HG02759 (cell line): Measurements from ENCODE around the gene LY86.

ENCODE experiments used
- ATAC-seq: cut with Tn5 transposase; IDR thresholded peaks from one replicate; pipeline ENCODE4 v1.9.1; 2021; ENCODE audit warnings: mild to moderate bottlenecking, moderate library complexity; ENCODE audit not compliant: unreplicated experiment

LY86 gene

DNA sequence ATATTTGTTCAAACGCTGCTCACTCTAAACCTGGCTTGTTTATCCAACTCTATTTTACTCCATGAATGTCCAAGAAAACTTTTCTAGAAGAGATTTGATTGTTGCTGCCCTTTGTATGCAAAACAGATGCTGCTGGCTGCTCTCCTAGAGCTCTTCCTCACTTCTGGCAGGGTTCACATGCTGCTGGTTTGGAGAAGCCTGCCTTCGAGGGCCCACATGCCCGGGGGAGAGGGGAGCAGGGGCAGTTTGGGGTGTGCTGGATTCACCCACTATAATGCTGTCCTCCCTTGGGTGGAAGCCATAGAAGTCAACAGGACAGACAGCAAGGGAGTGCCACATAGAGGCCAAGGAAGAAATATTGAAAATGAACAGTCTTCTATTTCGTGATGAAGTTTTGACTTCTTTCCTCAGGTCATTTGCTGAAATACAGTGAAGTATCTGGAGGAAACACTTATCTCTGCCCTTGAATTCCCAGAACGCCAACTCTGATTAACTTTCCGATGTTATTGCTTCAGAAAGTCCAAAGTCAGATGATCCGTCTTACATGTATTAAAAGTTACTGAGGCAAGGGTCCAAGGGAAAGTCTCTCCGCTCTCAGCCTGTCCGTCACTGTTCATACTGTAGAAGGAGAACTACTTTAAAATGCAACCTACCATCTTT, 32.4 kb downstream of the LY86 start:
- ATAC-seq = no peak

DNA sequence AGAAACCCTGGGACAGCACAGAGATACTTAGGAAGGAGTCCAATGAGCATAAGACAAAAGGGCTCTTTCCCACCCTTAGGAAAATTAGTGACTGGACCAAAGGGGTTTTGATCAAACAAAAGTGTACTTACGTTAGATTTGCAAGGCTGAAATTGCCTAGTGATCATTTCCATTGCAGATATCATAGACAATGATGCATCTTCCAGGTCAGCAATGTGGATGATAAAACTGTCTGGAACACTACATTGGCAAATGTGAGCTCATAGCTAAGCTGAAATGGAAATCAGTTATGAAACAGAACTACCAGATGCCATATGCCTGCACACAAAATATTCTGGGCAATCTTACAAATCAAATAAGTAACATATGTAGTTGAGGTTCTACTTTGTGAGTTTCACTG, 34.0 kb downstream of the LY86 start:
- no peak for ATAC-seq

DNA sequence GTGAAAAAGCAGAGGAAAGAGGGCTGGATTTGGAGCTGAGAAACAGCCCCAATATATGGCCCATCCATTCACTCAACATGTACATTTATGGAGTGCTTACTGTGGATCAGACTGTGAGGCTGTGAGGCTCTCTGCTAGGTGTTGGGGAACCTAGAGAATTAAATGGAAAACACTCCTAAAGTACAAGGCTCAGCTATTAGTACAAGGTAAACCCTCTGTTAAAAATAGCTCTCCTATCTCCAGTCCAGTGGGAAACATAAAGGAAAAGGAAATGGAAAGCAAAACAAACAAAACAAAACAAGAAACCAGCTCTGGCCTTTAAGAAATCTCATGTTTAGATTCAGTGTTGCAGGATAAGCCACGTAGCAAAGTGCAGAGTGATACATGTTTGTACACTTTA, 35.0 kb downstream of the LY86 start:
- no peak for ATAC-seq

DNA sequence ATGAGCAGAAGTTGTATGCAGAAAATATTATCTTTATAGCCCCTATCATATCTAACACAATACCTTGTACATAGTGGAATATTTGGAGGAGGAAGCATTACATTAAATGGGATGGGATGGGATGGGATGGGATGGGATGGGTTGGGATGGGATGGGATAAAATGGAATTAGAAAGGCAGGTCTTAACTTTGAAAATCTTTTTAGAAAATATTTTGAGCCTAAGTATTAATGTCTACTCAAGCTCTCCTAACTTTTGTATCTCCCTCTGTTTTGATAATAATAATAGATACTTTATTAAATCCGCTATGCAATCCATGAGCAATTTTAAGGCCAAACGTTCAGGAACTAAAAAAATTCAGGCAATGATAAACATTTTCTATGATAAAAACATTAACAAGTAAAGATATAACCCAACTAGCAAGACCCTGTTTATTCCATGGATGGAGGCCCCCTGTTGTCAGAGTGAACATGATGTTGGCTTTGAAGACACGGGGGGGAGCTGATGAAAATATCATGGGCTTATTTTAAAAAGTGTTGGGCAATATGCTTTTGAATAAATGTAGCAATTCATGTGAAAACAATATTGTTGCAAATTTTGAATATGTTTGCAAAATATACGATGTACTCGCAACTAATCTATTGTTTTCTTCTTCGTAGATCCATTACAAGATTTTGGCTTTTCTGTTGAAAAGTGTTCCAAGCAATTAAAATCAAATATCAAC, 35.9 kb downstream of the LY86 start:
- ATAC-seq = no peak

DNA sequence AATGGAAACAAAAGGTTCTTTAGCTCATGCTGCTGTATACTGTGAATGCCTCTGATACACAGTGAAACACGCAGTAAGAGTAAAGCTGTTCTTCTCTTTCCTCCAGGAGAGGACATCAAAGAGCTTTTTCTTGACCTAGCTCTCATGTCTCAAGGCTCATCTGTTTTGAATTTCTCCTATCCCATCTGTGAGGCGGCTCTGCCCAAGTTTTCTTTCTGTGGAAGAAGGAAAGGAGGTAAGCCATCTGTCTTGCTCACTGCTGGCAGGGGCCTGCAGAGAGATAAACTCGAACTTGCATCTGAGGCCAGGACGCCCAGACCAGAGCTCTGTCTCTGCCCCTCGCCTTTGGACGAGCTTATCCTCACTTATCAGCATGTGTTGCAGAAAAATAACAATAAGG, 37.7 kb downstream of the LY86 start:
- ATAC-seq = no peak

DNA sequence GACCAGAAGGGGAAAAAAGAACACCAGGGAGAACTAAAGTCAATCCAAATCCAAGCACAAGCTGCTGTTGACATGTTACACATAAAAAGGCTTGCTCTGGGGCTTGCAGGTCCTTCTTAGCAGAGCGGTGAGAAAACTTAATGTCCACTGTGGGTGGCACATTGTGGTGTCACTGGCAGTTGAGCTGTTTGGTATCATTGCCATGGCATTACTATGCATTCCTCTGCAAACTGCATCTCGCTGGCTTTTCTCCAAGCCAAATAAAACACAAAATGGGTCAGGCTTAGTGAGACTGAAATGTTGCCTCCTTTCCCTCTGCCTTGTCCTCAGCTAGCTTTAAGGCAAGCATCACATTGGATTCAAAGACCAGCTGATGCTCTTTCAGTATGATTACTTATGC, 40.9 kb downstream of the LY86 start:
- no peak for ATAC-seq

DNA sequence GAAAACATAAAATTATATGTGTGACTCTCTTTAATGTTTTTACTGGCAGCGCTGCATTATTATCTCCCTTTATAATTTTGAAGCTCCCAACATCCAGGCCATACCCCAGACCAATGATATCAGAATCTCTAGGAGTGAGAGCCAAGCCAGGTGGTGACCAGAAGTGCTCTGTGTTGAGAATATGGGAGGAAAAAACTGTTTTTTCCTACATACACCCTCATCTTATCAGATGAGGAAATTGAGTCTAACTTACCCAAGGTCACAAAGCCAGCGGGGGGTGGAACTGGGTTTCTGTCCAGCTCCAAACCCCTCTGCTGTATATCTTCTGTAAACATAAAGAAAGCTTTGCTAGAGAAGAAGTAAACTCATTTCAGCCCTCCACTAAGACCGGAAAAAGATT, 42.5 kb downstream of the LY86 start:
- no peak for ATAC-seq

DNA sequence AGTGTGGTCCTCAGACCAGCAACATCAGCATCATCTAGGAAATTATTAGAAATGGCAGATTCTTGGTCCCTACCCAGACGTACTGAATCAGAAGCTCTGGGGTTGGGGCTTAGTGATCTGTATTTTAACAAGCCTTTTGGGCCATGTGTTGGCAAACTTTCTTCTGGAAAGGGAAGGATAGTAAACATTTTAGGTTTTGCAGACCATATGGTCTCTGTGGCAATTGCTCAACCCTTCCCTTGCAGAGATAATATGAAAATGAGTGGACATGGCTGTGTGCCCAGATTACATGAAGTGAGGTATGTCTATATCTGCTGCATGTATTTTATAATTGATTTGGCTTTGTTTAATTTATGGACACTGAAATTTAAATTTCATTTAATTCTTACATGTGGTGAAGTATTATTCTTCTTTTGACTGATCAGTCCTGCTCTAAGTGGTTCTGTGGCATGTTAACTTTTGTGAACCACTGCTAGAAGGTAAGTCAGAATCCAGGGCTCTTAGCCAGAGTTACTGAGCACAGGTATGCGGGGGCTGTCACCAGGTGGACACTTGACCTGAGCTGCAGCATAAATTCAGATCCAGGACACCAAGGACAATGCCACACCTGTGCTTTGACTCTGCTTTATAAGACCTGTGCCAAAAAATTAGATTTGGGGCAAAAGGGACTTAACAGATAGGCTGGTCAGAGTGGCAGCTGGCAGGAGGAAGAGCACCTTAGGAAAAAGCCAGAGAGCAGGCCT, 43.2 kb downstream of the LY86 start:
- ATAC-seq = no peak

DNA sequence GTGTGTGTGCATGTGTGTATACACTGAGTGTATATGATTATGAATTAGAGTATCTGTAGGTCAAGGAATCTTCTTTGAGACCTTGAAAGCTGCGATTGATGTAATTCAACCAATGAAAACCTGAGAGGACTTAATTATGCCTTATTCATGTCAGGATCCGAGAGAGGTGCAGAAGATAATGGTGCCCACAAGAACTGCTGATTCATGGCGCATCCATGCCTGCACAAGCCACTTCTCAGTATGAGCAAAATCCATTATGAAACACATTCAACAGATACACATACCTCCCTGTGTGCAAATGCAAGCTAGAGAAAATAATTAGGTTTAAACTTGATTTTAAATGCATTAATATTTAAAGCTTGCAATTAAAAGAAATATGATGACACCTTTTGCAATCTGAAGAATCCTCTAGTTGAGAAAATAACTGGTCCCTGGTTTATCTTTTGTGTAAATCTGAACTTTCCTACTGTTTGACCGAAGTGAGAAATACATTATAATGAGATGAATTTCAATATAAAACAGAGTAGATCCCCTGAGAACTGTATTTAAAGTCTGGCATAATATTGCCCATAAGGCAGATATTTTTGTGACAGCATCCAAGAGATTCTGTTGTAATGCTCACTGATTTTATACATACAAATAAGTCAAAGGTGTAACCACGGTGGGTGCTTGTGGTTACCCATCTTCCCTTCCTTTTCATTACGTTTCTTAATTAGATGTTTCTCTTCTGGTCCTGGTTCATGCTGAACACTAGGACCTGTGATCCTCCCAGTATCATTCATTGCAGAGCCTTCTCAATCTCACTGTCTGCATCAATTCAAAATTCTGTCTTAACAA, 45.6 kb downstream of the LY86 start:
- ATAC-seq = no peak

DNA sequence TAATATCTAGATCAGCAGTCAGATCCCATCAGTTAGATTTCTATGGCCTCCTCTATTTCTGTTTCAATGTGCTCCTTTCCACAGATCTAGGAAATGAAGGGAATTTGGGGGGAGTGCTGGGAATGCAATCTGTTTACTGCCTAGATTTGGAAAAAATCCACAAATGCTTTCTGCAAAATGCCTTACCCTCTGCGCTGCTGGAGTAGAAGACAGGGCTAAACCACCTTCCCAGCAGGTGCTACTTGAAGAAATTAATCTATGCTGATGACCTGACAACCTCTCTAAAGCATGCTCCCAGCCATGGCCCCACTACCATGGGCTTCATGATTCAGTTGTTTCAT, 46.2 kb downstream of the LY86 start:
- ATAC-seq = no peak

DNA sequence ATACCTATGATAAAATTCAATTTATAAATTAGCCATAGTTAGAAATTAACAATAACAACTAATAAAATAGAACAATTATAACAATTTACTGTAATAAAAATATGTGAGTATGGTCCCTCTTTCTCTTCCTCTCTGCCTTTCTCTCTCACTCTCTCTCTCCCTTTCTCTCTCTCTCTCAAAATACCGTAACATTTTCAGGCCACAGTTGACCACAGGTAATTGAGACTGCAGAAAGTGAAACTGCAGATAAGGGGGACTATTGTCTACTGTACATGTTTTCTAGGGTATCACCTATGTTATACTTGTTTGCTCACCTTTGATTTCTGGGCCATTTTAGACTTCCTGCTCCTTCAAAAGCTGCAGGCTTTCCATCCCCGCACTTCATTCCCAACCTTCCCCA, 46.8 kb downstream of the LY86 start:
- peak; percentile 61 for ATAC-seq

DNA sequence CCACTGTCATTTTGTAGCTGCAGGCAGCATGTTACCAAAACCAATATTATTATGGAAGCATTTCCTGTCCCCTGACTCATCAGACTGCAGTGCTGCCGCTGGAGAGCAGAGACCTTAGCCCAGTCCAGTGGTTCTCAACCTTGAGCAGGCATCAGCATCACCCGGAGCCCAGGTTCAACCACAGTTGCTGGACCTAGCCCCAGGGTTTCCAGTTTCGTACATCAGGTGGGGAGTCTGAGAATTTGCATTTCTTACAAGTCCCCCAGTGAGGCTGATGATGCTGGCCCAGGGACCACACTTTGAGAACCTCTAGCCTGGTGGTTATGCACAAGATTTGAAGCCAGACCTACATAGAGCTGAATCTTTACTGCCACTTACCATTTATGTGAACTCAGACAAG, 47.3 kb downstream of the LY86 start:
- peak; percentile 50 for ATAC-seq

DNA sequence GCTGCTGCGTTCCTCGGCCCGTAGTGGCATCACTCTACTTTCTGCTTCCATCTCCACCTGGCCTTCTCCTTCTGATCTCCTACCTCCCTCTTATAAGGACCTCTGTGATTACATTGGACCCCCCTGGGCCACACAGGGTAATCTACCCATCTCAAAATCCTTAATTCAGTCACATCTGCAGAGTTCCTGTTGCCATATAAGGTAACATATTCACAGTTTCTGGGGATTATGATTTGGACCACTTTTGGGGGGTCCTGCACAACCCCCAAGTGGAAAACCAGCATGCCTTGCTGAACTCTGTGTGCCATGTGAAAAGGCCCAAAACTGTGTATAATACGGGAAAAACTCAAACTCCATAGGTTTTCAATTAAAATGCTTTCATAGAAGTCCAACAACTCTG, 51.1 kb downstream of the LY86 start:
- no peak for ATAC-seq

DNA sequence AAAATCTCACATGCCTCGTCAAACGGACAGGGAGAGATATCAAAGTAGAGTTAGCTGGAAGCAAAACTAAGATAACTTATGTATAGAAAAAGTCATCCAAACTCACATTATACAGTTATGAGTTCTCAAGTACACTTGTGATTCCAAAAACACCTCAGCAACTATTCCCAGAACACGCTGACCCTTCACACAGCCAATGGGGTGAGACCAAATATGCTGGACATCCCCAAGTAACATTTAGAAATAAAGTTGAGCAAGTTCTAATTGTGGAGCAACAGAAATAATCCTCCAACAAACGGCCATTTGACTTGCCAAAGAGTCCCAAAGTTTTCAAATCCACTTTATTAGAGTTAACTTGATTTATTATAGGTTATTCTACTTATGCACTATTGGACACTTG, 52.4 kb downstream of the LY86 start:
- ATAC-seq = no peak

DNA sequence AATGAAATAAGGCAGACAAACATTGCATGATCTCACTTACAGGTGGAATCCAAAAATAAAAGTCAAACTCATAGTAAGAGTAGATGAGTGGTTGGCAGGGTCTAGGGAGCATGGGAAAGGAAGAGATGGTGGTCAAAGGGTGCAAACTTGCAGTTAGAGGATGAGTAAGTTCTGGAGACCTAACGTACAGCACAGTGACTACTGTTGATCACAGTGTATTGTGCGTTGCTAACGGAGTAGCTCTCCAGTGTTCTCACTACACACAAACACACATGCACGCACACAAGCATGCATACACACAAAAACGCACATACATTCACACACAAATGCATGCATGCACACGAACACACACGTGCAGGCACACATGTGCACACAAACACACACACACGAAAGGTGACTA, 54.9 kb downstream of the LY86 start:
- peak; percentile 76 for ATAC-seq

DNA sequence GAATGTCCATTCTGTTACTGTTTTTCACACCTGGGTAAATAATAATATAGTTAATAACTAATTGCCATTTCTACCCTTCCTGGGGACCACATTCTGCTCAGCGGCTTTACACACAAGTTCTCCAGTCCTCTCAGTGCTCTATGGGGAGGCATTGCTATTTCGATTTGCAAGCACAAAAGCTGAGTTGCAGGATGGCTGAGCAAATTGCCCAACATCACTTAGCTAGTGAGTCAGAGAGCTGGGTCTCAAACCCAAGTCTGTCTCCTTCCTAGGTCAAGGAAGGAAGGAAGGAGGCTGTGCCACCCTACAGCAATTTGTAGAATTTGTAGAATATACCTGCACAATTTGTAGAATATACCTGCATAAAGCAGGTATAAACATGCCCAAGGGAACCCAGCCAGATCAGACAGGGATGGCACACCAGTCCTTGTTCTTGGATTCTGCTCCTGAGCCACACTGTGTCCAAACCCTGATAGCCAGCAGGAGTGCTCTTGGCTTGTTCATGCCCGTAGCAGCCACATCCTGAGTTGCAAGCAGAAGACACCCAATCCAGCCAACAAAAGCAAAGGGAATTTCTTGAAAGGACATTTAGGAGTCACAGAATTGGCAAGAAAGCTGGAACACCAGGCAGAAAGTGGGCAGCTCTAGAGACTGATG, 56.9 kb downstream of the LY86 start:
- ATAC-seq = no peak

DNA sequence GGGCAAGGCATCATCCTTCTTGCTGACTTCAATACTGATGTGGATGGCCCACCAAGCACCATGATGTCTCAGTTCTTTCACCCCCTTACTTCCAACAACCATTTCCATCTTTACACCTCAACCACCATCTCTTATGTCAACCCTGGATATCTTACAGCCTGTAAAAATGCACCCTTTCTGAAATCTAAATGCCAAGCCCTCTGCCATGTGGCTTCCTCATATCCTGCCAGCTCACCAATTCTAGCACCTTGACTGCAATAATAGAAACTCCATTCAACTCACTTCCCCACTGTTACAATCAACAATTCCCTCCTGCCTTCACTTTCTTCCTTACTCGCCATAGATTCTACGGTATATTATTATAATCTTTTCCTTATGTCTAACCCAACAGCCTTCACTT, 57.9 kb downstream of the LY86 start:
- ATAC-seq = no peak

DNA sequence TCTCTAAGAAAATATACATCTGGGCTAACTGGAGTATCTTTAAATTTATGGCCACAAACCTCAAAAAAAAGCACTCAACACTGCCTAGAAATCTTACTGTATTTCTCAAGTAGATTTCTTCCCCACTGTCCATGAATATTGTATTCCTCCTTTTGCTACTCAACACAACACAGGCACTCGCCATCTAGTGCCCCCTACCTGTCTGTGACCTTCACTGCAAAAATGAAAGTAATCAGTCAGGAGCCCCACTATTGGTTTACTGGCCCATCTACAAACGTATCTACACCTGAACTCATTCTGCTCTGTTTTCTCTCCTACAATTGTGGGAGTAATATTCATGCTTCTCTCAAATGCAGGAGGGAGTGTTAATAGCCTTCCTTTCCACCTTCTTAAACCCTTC, 58.3 kb downstream of the LY86 start:
- no peak for ATAC-seq

DNA sequence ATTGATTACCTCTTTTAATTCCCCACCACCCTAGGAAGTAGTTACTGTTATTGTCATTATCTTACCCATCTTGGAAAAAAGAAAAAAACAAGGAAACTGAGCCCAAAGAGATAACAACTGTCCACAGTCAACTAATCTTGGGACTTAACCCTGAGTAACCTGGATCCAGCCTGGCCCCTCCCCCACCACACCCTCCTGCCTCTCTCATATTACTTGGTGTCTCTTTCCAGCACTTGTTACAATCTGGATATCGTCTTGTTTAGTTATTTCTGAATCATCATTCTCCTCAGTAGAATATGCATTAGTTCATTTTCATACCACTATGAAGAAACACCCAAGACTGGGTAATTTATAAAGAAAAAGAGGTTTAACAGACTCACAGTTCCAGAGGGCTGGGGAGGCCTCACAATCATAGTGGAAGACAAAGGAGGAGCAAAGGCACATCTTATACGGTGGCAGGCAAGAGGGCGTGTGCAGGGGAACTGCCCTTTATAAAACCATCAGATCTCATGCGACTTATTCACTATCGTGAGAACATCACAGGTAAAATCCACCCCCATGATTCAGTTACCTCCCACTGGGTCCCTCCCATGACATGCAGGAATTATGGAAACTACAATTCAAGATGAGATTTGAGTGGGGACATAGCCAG, 60.3 kb downstream of the LY86 start:
- no peak for ATAC-seq

DNA sequence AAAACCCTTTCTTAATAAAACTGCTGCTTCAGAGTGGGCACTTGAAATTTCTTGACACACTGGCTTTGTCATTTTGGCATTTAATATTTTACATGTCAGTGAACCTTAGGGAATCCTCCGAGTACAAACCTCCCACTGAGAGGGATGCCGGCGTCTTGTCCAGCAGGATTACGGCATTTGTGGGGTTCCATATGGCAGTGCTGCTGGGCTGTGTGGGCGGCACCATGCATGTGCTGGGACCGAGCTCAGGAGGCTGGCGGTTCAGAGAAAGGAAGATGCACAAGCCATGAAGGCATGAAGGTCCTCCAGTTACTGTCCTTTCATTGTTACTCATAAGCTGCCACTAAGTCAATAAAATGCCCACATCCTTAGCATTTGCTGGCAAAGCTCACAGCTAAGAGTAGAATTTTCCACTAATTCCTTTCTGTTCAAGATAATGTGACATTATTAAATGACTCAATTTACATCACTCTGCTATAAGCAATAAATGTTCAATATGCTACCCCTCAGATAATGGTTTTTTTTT, 61.4 kb downstream of the LY86 start:
- ATAC-seq = no peak
